Mesendoderm (in vitro differentiated cells): ENCODE data around the gene TAPT1.

Source experiments
- DNase-seq: peaks from one replicate; pipeline ENCODE4 v3.0.0; 2013
- H2AK5ac ChIP-seq: 2 replicates; pipeline ENCODE4 v1.6.1; 2013; ENCODE audit warnings: low read length, inconsistent platforms
- H2BK120ac ChIP-seq: 2 replicates; pipeline ENCODE4 v1.6.1; 2013; ENCODE audit warnings: low read depth, mild to moderate bottlenecking, low read length, moderate library complexity, mixed read lengths
- H2BK15ac ChIP-seq: replicated peaks from 2 replicates; pipeline ENCODE4 v1.6.1; 2013; ENCODE audit warnings: low read depth, mild to moderate bottlenecking, moderate library complexity
- H2BK5ac ChIP-seq: 2 replicates; pipeline ENCODE4 v1.6.1; 2013; ENCODE audit warnings: low read length, inconsistent platforms
- H3K18ac ChIP-seq: 2 replicates; pipeline ENCODE4 v1.6.1; 2013; ENCODE audit warnings: mild to moderate bottlenecking, low read length, mixed read lengths
- H3K23ac ChIP-seq: one replicate; pipeline ENCODE4 v1.6.1; 2013; ENCODE audit warnings: low read length
- H3K27ac ChIP-seq: 2 replicates; pipeline ENCODE4 v1.5.1; 2013; ENCODE audit warnings: low read depth, mild to moderate bottlenecking, inconsistent platforms, low read length, moderate library complexity
- H3K27me3 ChIP-seq: 2 replicates; pipeline ENCODE4 v1.6.1; 2013; ENCODE audit warnings: low read length, control low read depth, mild to moderate bottlenecking, inconsistent platforms; ENCODE audit not compliant: insufficient read depth, poor library complexity
- H3K36me3 ChIP-seq: 2 replicates; pipeline ENCODE4 v1.6.1; 2013; ENCODE audit warnings: low read length, inconsistent platforms; ENCODE audit not compliant: control insufficient read depth, insufficient read depth
- H3K4ac ChIP-seq: one replicate; pipeline ENCODE4 v1.6.1; 2013; ENCODE audit warnings: low read depth, mild to moderate bottlenecking, low read length, moderate library complexity
- H3K4me1 ChIP-seq: 2 replicates; pipeline ENCODE4 v1.6.1; 2013; ENCODE audit warnings: low read depth, low read length, inconsistent platforms; ENCODE audit not compliant: control insufficient read depth
- H3K4me2 ChIP-seq: 2 replicates; pipeline ENCODE4 v1.6.1; 2013; ENCODE audit warnings: low read length
- H3K4me3 ChIP-seq: 2 replicates; pipeline ENCODE4 v1.5.1; 2013; ENCODE audit warnings: mild to moderate bottlenecking, low read length
- H3K56ac ChIP-seq: one replicate; pipeline ENCODE4 v1.6.1; 2013; ENCODE audit warnings: low read length
- H3K79me1 ChIP-seq: 2 replicates; pipeline ENCODE4 v1.6.1; 2013; ENCODE audit warnings: low read length, inconsistent platforms
- H3K79me2 ChIP-seq: 2 replicates; pipeline ENCODE4 v1.6.1; 2013; ENCODE audit warnings: mild to moderate bottlenecking, low read length; ENCODE audit not compliant: control insufficient read depth, insufficient read depth
- H3K9ac ChIP-seq: 2 replicates; pipeline ENCODE4 v1.6.1; 2013; ENCODE audit warnings: low read length, inconsistent platforms
- H4K5ac ChIP-seq: one replicate; pipeline ENCODE4 v1.6.1; 2013; ENCODE audit warnings: low read length
- H4K8ac ChIP-seq: one replicate; pipeline ENCODE4 v1.6.1; 2013; ENCODE audit warnings: low read depth, mild to moderate bottlenecking, control low read depth, low read length, moderate library complexity
- WGBS: extraction: QIAGEN DNeasy Blood & Tissue Kit; methylation state at CpG from one replicate; pipeline ENCODE4 v1.1.7; 2013; ENCODE audit warnings: low lambda C conversion rate, missing lambda C conversion rate; ENCODE audit not compliant: insufficient coverage; ENCODE audit errors: extremely low coverage; 5-methylcytosine and 5-hydroxymethylcytosine counted together

TAPT1 gene

DNA sequence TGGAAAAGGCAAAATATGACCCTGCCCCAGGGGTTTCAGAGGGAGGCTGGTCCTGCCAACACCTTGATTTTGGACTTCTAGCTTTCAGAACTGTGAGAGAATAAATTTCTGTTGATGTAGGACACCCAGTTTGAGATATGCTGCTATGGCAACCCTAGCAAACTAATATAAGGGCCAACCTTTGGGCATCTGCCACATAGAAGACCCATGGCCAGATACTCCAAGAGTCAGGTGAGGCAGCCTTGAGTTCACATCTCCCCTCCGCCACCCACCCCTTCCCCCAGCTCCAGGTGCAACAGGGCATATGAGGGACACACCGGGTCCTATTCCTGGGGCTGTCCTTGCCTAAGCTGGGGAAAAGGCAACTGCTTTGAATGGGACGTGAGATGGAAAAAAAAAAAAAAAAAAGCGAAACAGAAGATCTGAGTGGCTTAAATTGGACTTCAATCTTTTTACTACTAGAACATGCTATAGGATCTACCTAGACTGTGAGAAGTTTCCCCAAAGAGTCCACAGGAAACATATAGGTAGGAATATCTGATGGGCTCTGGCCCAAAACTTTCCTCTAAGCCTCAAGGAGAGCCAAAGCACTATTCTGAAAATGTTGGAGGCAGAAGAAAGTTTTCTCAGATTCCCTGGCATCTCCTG, 85.9 kb downstream of the TAPT1 start:
- H3K23ac ChIP-seq = no peak overlapping the region

DNA sequence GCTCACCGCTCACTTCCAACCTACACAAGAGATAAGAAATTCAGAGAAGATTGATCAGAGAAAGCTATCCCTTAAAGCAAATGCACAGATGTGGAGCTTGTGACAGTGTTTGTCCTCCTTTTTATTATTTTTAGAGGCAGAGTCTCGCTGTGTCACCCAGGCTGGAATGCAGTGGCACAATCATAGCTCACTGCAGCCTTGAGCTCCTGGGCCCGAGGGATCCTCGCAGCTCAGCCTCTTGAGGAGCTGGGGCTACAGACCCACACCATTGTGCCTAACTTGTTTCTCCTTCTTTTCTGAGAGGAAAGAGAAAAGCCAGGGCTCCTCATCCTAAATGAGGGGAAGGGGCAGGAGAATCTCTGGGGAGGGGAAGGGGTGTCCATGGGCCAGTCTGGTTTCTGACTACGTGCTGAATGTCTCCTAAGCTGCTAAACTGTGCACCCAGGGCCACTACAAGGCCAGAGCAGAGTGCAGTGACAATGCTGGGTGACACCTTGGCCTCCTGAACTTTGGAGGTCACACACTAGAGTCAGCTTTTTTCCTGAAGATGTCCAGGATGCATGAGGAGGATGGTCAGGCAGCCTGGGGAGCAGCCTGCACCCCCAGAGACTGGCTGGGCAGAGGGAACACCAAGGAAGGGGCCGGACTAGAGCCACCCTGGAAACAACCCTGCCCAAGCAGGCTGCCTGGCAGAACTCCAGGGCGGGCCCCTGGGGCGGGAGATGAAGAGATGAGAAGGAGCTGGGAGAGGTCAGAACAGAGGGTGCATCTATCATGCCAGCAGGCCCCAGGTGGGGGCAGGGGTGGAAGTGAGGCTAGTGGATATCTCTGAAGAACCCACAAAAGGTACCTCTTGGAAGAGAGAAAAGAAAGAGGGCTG, 87.0 kb downstream of the TAPT1 start:
- Histone ChIP-seq H2BK120ac (no peak overlapping the region), H4K5ac (no peak overlapping the region), H3K79me1 (no peaks in the 10 kb centered on the region), H3K18ac (no peak overlapping the region), H2BK15ac (no peak overlapping the region), H3K79me2 (no peaks in the 10 kb centered on the region), H2AK5ac (no peak overlapping the region), H3K27ac (no peak overlapping the region), H3K9ac (no peak overlapping the region), H3K4me1 (no peaks in the 10 kb centered on the region), H2BK5ac (no peak overlapping the region), H4K8ac (no peak overlapping the region), H3K4ac (no peak overlapping the region), H3K27me3 (no peaks in the 10 kb centered on the region), H3K56ac (no peak overlapping the region), H3K4me2 (no peak overlapping the region), H3K36me3 (no peaks in the 10 kb centered on the region), H3K23ac (no peak overlapping the region), H3K4me3 (no peak overlapping the region)
- DNase-seq = no peak
- no CpG with 5 or more reads among the region's 8 CpGs for WGBS

More for the DNA sequence above, 85.9 kb downstream of the TAPT1 start:
- Histone ChIP-seq H2AK5ac (no peak overlapping the region), H4K8ac (no peak overlapping the region), H3K18ac (no peak overlapping the region), H3K4me1 (no peaks in the 10 kb centered on the region), H2BK5ac (no peak overlapping the region), H3K36me3 (no peaks in the 10 kb centered on the region), H3K9ac (no peak overlapping the region), H3K79me1 (no peaks in the 10 kb centered on the region), H4K5ac (no peak overlapping the region), H3K27ac (no peak overlapping the region), H3K79me2 (no peaks in the 10 kb centered on the region), H3K56ac (no peak overlapping the region), H3K27me3 (no peaks in the 10 kb centered on the region), H2BK15ac (no peak overlapping the region), H3K4ac (no peak overlapping the region), H3K4me3 (no peak overlapping the region), H2BK120ac (no peak overlapping the region), H3K4me2 (no peak overlapping the region)
- no peak for DNase-seq
- no CpG with 5 or more reads among the region's 4 CpGs for WGBS

DNA sequence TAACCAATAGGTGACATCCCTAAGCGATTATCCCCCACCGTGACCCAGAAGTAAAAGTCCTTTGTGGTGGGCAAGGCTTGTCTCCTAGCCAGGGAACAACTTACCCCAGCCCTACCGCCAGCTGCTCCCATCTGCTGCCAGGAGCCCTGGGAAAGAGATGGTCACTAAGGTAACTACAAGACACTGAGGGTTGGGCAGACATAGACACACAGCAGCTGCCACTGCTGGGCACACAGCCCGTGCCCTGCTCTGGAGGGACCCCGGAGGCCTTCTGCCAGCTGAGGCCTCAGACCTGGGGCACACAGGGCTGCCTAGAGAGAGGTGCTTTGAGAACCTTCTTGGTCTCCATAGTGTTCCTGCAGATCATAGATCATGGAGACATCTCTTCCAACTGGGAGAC, 89.4 kb downstream of the TAPT1 start:
- Histone ChIP-seq H3K4me2 (no peak overlapping the region), H4K5ac (no peak overlapping the region), H3K27ac (no peak overlapping the region), H2BK120ac (no peak overlapping the region), H3K18ac (no peak overlapping the region), H3K9ac (no peak overlapping the region), H2BK5ac (no peak overlapping the region), H3K4ac (no peak overlapping the region), H4K8ac (no peak overlapping the region), H3K23ac (peak overlapping the region; percentile 54), H3K4me1 (no peaks in the 10 kb centered on the region), H3K36me3 (no peaks in the 10 kb centered on the region), H3K4me3 (no peak overlapping the region), H3K56ac (no peak overlapping the region), H2AK5ac (no peak overlapping the region), H2BK15ac (no peak overlapping the region), H3K79me1 (no peaks in the 10 kb centered on the region), H3K79me2 (no peaks in the 10 kb centered on the region), H3K27me3 (no peaks in the 10 kb centered on the region)
- no peak for DNase-seq
- no CpG with 5 or more reads among the region's 5 CpGs for WGBS

DNA sequence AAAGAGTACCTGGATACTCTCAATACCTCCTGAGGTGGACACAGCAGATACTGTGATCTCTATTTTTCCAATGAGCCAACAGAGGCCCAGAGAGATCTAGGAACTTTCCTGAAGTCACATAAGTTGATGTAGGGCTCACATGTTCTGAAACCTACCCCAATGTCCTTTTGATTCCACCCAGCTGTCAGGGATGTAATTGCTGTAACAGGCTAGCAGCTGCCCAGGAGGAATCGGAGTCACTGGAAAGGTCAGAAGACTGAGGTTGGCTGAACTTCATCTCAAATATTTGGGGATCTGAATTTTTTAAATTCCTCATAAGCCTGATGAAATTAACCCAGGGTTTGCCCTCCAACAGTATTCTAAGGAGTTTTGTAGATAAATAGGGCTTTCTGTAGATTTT, 90.0 kb downstream of the TAPT1 start:
- H3K4me2 ChIP-seq = no peak overlapping the region
- no peak overlapping the region for H2AK5ac ChIP-seq
- no peaks in the 10 kb centered on the region for H3K79me2 ChIP-seq
- no peaks in the 10 kb centered on the region for H3K27me3 ChIP-seq
- H4K8ac ChIP-seq = no peak overlapping the region
- no peaks in the 10 kb centered on the region for H3K36me3 ChIP-seq
- H3K56ac ChIP-seq = no peak overlapping the region
- H2BK15ac ChIP-seq = no peak overlapping the region
- H3K9ac ChIP-seq = no peak overlapping the region
- no peak overlapping the region for H3K27ac ChIP-seq
- no peak overlapping the region for H2BK5ac ChIP-seq
- H2BK120ac ChIP-seq = no peak overlapping the region
- no peaks in the 10 kb centered on the region for H3K4me1 ChIP-seq
- H3K23ac ChIP-seq = no peak overlapping the region
- no peak overlapping the region for H3K4ac ChIP-seq
- H3K18ac ChIP-seq = no peak overlapping the region
- DNase-seq = no peak
- no CpG with 5 or more reads among the region's 1 CpG for WGBS
- H3K4me3 ChIP-seq = no peak overlapping the region
- no peak overlapping the region for H4K5ac ChIP-seq
- no peaks in the 10 kb centered on the region for H3K79me1 ChIP-seq

DNA sequence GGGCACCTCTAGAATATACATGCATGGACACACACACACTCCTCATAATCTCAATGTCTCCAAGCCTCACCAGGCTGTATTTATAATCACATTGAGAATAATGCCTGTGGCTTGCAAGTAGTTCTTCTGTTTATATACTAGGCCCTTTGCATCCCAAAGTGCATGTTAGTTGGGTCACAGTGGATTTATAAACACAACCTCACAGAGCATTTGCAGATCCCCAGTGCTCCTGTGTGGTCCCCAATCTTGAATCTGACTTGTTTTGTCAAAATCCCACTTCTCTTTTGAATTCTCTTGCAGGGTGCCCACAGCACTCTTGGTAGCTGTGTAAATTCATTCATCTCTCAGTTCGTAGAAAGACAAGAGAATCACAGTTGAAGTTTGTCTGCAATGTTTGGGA, 92.9 kb downstream of the TAPT1 start:
- Histone ChIP-seq H2BK15ac (no peak overlapping the region), H2BK5ac (no peak overlapping the region), H3K4me3 (no peak overlapping the region), H3K4me2 (no peak overlapping the region), H3K56ac (no peak overlapping the region), H3K27ac (no peak overlapping the region), H2AK5ac (no peak overlapping the region), H3K18ac (no peak overlapping the region), H3K79me2 (no peaks in the 10 kb centered on the region), H4K8ac (no peak overlapping the region), H3K79me1 (no peaks in the 10 kb centered on the region), H3K4me1 (no peaks in the 10 kb centered on the region), H4K5ac (no peak overlapping the region), H3K27me3 (no peaks in the 10 kb centered on the region), H3K36me3 (no peaks in the 10 kb centered on the region), H3K23ac (no peak overlapping the region), H2BK120ac (no peak overlapping the region), H3K9ac (no peak overlapping the region), H3K4ac (no peak overlapping the region)
- no CpG with 5 or more reads among the region's 1 CpG for WGBS
- DNase-seq = no peak
